A673 (cell line): ENCODE data around the gene GLYATL1. TPM values are rescaled to one million over a fixed set of nuclear protein-coding genes. Genes with fewer than 3 reads are reported as not detected.

Experiments
- BruUV-seq: library from RNA; stranded (reverse); fragments of 400-500 nt; replicated peaks from 2 replicates; lab custom pipeline; 2021; lab: Mats Ljungman, UMichigan
- CTCF ChIA-PET: fragments of 300-600 bp; sonication (Branson Sonifier 250); formaldehyde crosslinking; loops from one replicate; lab custom pipeline; 2022; ENCODE audit warnings: antibody characterized with exemption; lab: Charles Lee
- POLR2A ChIA-PET: fragments of 300-600 bp; sonication (Branson Sonifier 250); formaldehyde crosslinking; loops from one replicate; lab custom pipeline; 2022; ENCODE audit warnings: antibody characterized with exemption; ENCODE audit not compliant: low non-redundant PET; lab: Charles Lee
- DNase-seq: peaks from one replicate; pipeline ENCODE4 v3.0.0-alpha.2; 2015; ENCODE audit warnings: low spot score
- H3K27ac ChIP-seq: fragments of 200-600 bp; sonication (generic); 2 replicates; pipeline ENCODE4 v1.5.1; 2016; ENCODE audit warnings: mixed run types, low read depth, mild to moderate bottlenecking, mixed read lengths, antibody characterized with exemption, low read length; ENCODE audit not compliant: poor library complexity, severe bottlenecking
- H3K27me3 ChIP-seq: fragments of 200-600 bp; sonication (generic); replicated peaks from 2 replicates; pipeline ENCODE4 v1.6.1; 2017; ENCODE audit warnings: mixed run types, low read depth, mild to moderate bottlenecking, mixed read lengths, antibody characterized with exemption, low read length; ENCODE audit not compliant: insufficient read depth, poor library complexity
- H3K36me3 ChIP-seq: fragments of 200-600 bp; sonication (generic); 2 replicates; pipeline ENCODE4 v1.6.1; 2016; ENCODE audit warnings: mixed run types, mild to moderate bottlenecking, mixed read lengths, antibody characterized with exemption, low read length; ENCODE audit not compliant: insufficient read depth, poor library complexity, severe bottlenecking
- H3K4me1 ChIP-seq: fragments of 200-600 bp; sonication (generic); 2 replicates; pipeline ENCODE4 v1.6.1; 2017; ENCODE audit warnings: mixed run types, mild to moderate bottlenecking, mixed read lengths, antibody characterized with exemption, low read length; ENCODE audit not compliant: insufficient read depth, poor library complexity, severe bottlenecking
- H3K4me3 ChIP-seq: fragments of 200-600 bp; sonication (generic); 2 replicates; pipeline ENCODE4 v1.5.1; 2016; ENCODE audit warnings: low read depth, mixed run types, mild to moderate bottlenecking, mixed read lengths, low read length; ENCODE audit not compliant: poor library complexity, severe bottlenecking
- H3K9me3 ChIP-seq: fragments of 200-600 bp; sonication (generic); 2 replicates; pipeline ENCODE4 v1.6.1; 2016; ENCODE audit warnings: mixed run types, low read depth, mild to moderate bottlenecking, mixed read lengths, antibody characterized with exemption, low read length; ENCODE audit not compliant: poor library complexity, severe bottlenecking
- EZH2 ChIP-seq: fragments of 200-600 bp; sonication (generic); IDR thresholded peaks from 2 replicates; pipeline ENCODE4 v1.6.1; 2017; ENCODE audit warnings: borderline replicate concordance, low read depth, mild to moderate bottlenecking, mixed read lengths, antibody characterized with exemption, low read length; ENCODE audit not compliant: poor library complexity, severe bottlenecking
- intact Hi-C: fragments of 100-400 bp; cut with micrococcal nuclease; formaldehyde crosslinking; loops from one replicate; pipeline ENCODE4 v1.10.0; 2022; ENCODE audit not compliant: unreplicated experiment
- total RNA-seq: library from RNA; stranded (reverse); gene quantifications from 2 replicates; pipeline ENCODE4 v1.2.3, GENCODE V29; 2021
- TF ChIP-seq, protein P1 (sequence below): fragments of 300-800, 200-600 bp; sonication (generic); conservative IDR thresholded peaks from 2 replicates; pipeline ENCODE4 v1.5.1; 2017; ENCODE audit warnings: low read depth, mild to moderate bottlenecking, antibody characterized with exemption, low read length, moderate library complexity, mixed read lengths

Gene GLYATL1
- total RNA-seq, 1 experiment from 2014 or later, result 0.17 TPM

DNA sequence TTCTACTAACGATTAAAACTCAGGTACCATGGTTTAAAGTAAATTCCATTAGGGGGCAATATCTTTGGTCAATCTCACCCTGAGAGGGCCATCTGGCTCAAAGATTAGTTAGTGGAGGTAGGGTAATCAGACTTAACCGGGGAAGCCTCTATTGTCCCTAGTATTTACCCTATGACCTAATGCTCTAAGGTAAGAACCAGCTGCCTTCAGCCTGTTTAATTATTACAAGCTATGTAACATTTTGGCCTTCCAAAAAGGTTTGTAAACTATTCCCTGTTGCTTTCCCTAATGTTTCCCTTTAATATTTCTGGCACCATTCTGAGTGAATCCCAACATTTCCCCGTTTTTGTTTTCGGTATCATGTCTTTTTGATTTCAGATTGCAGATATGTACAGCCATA, 15.1 kb upstream of the GLYATL1 start:
- POLR2A ChIA-PET, result no interaction called here
- CTCF ChIA-PET, result interaction anchor here (0.6 to 1.2 kb wide), 2 partner anchors 221 to 1672 kb away, joined by 4 to 5 read pairs; no protein-coding TSS in a partner anchor
- intact Hi-C loops, result no loop called here

DNA sequence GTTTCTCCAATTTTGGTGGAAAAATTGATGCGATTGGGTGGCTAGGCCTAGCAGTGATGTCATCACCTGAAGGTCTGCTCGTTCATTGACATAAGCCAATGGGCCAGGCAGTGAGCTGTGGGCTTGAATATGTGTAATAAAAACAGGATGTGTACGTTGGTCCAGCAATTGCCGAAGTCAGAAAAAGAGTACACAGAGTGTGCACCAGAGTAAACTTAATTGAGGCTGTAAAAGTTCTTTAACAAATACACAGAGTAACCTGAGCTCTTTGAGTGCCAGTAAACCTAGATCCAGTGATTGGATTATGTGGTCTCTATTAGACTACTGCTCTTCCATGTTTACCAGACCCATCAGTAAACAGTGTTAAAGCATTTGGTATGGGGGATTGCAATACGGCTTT, 13.0 kb upstream of the GLYATL1 start:
- no peak overlapping the region for H3K4me3 ChIP-seq
- intact Hi-C loops, result no loop called here
- no peak overlapping the region for H3K27ac ChIP-seq
- no peaks in the 10 kb centered on the region for H3K9me3 ChIP-seq
- no TSS peak for BruUV-seq
- H3K36me3 ChIP-seq, result no peaks in the 10 kb centered on the region
- H3K27me3 ChIP-seq, result no peaks in the 10 kb centered on the region
- POLR2A ChIA-PET, result no interaction called here
- DNase-seq, result no peak
- CTCF ChIA-PET, result no interaction called here
- TF ChIP-seq, protein P1, sequence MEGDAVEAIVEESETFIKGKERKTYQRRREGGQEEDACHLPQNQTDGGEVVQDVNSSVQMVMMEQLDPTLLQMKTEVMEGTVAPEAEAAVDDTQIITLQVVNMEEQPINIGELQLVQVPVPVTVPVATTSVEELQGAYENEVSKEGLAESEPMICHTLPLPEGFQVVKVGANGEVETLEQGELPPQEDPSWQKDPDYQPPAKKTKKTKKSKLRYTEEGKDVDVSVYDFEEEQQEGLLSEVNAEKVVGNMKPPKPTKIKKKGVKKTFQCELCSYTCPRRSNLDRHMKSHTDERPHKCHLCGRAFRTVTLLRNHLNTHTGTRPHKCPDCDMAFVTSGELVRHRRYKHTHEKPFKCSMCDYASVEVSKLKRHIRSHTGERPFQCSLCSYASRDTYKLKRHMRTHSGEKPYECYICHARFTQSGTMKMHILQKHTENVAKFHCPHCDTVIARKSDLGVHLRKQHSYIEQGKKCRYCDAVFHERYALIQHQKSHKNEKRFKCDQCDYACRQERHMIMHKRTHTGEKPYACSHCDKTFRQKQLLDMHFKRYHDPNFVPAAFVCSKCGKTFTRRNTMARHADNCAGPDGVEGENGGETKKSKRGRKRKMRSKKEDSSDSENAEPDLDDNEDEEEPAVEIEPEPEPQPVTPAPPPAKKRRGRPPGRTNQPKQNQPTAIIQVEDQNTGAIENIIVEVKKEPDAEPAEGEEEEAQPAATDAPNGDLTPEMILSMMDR, result no peak
- no peak for TF ChIP-seq EZH2
- peaks cover 3% of the 10 kb centered on the region for H3K4me1 ChIP-seq

More for the DNA sequence above, 15.1 kb upstream of the GLYATL1 start:
- Histone ChIP-seq H3K27ac (no peak overlapping the region), H3K27me3 (no peaks in the 10 kb centered on the region), H3K9me3 (no peaks in the 10 kb centered on the region), H3K4me3 (no peak overlapping the region), H3K36me3 (no peaks in the 10 kb centered on the region), H3K4me1 (peaks cover 3% of the 10 kb centered on the region)
- no peak for TF ChIP-seq EZH2
- TF ChIP-seq, protein P1, result no peak
- BruUV-seq, result no TSS peak
- DNase-seq, result no peak

DNA sequence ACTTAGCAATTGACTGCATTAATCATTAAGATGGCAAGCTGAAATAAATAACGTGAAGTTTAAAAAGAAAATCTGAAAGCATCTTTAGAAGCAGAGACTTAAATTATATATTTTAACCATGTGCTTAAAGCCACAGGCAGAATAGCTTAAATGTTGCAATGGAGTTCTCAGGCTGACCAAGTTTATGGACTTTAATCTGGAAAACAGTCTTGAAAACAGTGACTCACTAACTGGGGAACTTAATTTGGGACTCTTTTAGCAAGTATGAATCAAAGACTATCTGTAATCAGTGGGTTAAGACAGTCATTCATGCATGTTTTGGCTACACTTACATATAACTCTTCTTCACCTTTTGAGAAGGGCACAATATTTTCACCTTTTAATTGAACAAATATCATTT, 12.6 kb upstream of the GLYATL1 start:
- POLR2A ChIA-PET, result no interaction called here
- Histone ChIP-seq H3K4me1 (no peaks in the 10 kb centered on the region), H3K27me3 (no peaks in the 10 kb centered on the region), H3K36me3 (no peaks in the 10 kb centered on the region), H3K27ac (no peak overlapping the region), H3K4me3 (no peak overlapping the region), H3K9me3 (no peaks in the 10 kb centered on the region)
- BruUV-seq, result no TSS peak
- intact Hi-C loops, result no loop called here
- TF ChIP-seq, protein P1, result no peak
- TF ChIP-seq EZH2, result no peak
- CTCF ChIA-PET, result no interaction called here
- DNase-seq, result no peak
